Measurements from ENCODE around the gene DMRTA2. TPM values are rescaled to one million over a fixed set of nuclear protein-coding genes. Genes with fewer than 3 reads are reported as not detected.

DMRTA2 gene
- total RNA-seq, 2 experiments from 2014 or later: not detected

GRCh38 chr1:50421768-50422674, 1.2 kb downstream of the DMRTA2 start:
- Histone ChIP-seq H3K4me1 (ENCODE audit: insufficient read depth, low read length, poor library complexity, severe bottlenecking) (no peaks in the 10 kb centered on the region), H4K20me1 (ENCODE audit: insufficient read depth, low read length) (no peaks in the 10 kb centered on the region), H3K4me2 (ENCODE audit: low read length) (no peak overlapping the region), H3K79me2 (ENCODE audit: insufficient read depth, low read depth, low read length) (no peaks in the 10 kb centered on the region), H3K36me3 (ENCODE audit: insufficient read depth, low read length) (no peaks in the 10 kb centered on the region), H3K9me3 (ENCODE audit: low read length) (no peaks in the 10 kb centered on the region), H3K4me3 (ENCODE audit: low read depth, low read length, poor library complexity, severe bottlenecking) (no peak overlapping the region), H3K27ac (ENCODE audit: low read depth, low read length, poor library complexity, severe bottlenecking) (no peak overlapping the region), H2AFZ (ENCODE audit: low read length) (no peak overlapping the region), H3K9me2 (ENCODE audit: insufficient read depth, low read length) (no peaks in the 10 kb centered on the region)
- TF ChIP-seq EZH2phosphoT487 (IDR thresholded peaks at IDR 0.05; ENCODE audit: borderline replicate concordance, low read depth, low read length): no peak
- TF ChIP-seq, protein P1, sequence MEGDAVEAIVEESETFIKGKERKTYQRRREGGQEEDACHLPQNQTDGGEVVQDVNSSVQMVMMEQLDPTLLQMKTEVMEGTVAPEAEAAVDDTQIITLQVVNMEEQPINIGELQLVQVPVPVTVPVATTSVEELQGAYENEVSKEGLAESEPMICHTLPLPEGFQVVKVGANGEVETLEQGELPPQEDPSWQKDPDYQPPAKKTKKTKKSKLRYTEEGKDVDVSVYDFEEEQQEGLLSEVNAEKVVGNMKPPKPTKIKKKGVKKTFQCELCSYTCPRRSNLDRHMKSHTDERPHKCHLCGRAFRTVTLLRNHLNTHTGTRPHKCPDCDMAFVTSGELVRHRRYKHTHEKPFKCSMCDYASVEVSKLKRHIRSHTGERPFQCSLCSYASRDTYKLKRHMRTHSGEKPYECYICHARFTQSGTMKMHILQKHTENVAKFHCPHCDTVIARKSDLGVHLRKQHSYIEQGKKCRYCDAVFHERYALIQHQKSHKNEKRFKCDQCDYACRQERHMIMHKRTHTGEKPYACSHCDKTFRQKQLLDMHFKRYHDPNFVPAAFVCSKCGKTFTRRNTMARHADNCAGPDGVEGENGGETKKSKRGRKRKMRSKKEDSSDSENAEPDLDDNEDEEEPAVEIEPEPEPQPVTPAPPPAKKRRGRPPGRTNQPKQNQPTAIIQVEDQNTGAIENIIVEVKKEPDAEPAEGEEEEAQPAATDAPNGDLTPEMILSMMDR (conservative IDR thresholded peaks at IDR 0.05; ENCODE audit: low read length): no peak
- CTCF ChIA-PET (ENCODE audit: unreplicated experiment): no interaction called here
- intact Hi-C loops (cut with micrococcal nuclease; ENCODE audit: unreplicated experiment): no loop called here
- no TSS peak for BruUV-seq (replicated peaks)
- DNase-seq (ENCODE audit: low spot score): no peak
- POLR2A ChIA-PET: interaction anchor here (0.6 kb wide), 1 partner anchor 174 kb away, joined by 3 read pairs; no protein-coding TSS in a partner anchor

DNA sequence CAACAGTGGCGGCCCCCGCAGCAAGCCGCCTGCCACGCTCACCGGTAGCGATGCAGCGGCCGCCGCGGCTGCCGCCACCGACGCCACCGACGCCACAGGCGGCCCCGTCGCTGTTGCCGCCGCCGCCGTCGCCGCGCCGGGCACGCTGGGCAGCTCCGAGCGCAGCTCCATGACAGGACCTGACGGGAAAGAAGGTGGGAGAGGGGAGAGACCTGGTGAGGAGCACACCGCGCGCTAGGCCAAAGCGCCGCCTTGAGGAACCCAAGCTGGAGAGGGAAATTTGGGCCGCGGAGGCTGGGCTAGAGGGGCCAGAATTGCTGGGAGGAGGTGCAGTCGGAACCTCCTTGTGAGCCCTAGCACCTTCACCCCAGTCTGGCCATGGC, 1.9 kb downstream of the DMRTA2 start:
- no peak for DNase-seq (ENCODE audit: low spot score)
- POLR2A ChIA-PET: no interaction called here
- Histone ChIP-seq H3K4me1 (ENCODE audit: insufficient read depth, low read length, poor library complexity, severe bottlenecking) (no peaks in the 10 kb centered on the region), H3K4me3 (ENCODE audit: low read depth, low read length, poor library complexity, severe bottlenecking) (no peak overlapping the region), H3K36me3 (ENCODE audit: insufficient read depth, low read length) (no peaks in the 10 kb centered on the region), H3K4me2 (ENCODE audit: low read length) (no peak overlapping the region), H3K79me2 (ENCODE audit: insufficient read depth, low read depth, low read length) (no peaks in the 10 kb centered on the region), H4K20me1 (ENCODE audit: insufficient read depth, low read length) (no peaks in the 10 kb centered on the region), H3K9me2 (ENCODE audit: insufficient read depth, low read length) (no peaks in the 10 kb centered on the region), H2AFZ (ENCODE audit: low read length) (no peak overlapping the region), H3K27ac (ENCODE audit: low read depth, low read length, poor library complexity, severe bottlenecking) (no peak overlapping the region), H3K9me3 (ENCODE audit: low read length) (no peaks in the 10 kb centered on the region)
- intact Hi-C loops (cut with micrococcal nuclease; ENCODE audit: unreplicated experiment): no loop called here
- CTCF ChIA-PET (ENCODE audit: unreplicated experiment): no interaction called here
- BruUV-seq (replicated peaks): no TSS peak
- TF ChIP-seq EZH2phosphoT487 (IDR thresholded peaks at IDR 0.05; ENCODE audit: borderline replicate concordance, low read depth, low read length): no peak
- TF ChIP-seq, protein P1 (conservative IDR thresholded peaks at IDR 0.05; ENCODE audit: low read length): no peak

DNA sequence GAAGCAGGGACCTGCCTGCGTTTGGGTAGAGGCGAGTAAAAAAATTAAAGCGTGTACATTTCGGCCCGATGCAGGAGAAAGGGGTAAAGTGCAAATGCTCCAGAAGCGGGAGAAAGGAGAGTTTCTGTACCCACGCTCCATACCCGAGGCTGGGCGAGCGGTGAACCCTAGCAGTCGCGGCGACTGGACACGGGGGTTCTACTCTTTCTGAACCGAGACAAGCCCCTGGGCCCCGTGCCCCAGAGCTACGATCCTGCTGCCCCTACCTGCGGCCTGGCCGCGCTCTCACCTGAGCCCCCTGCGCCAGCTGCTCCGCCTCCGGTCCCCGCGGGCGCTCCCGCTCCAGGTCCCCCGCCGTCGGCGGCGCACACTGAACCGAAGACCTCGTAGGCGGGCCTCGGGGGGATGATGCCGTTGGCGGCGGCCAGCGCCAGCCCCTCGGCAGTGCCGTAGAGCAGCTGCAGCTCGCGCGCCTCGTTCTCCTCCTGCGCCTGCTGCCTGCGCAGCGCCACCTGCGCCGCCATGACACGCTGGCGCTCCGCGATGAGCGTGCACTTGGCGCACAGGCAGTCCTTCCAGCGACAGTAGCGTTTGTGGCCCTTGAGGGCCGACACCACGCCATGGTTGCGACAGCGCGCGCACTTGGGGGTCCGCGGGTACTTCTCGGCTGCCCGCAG, 2.4 kb downstream of the DMRTA2 start:
- intact Hi-C loops (cut with micrococcal nuclease; ENCODE audit: unreplicated experiment): no loop called here
- ChIA-PET CTCF (ENCODE audit: unreplicated experiment) (no interaction called here), POLR2A (no interaction called here)
- Histone ChIP-seq H3K4me2 (ENCODE audit: low read length) (no peak overlapping the region), H4K20me1 (ENCODE audit: insufficient read depth, low read length) (no peaks in the 10 kb centered on the region), H3K9me3 (ENCODE audit: low read length) (no peaks in the 10 kb centered on the region), H2AFZ (ENCODE audit: low read length) (no peak overlapping the region), H3K9me2 (ENCODE audit: insufficient read depth, low read length) (no peaks in the 10 kb centered on the region), H3K4me1 (ENCODE audit: insufficient read depth, low read length, poor library complexity, severe bottlenecking) (no peaks in the 10 kb centered on the region), H3K27ac (ENCODE audit: low read depth, low read length, poor library complexity, severe bottlenecking) (no peak overlapping the region), H3K4me3 (ENCODE audit: low read depth, low read length, poor library complexity, severe bottlenecking) (no peak overlapping the region), H3K79me2 (ENCODE audit: insufficient read depth, low read depth, low read length) (no peaks in the 10 kb centered on the region), H3K36me3 (ENCODE audit: insufficient read depth, low read length) (no peaks in the 10 kb centered on the region)
- DNase-seq (ENCODE audit: low spot score): no peak
- TF ChIP-seq, protein P1 (conservative IDR thresholded peaks at IDR 0.05; ENCODE audit: low read length): no peak
- no peak for TF ChIP-seq EZH2phosphoT487 (IDR thresholded peaks at IDR 0.05; ENCODE audit: borderline replicate concordance, low read depth, low read length)
- BruUV-seq (replicated peaks): no TSS peak

Measured in OCI-LY7 (cell line).